GM21390 (cell line): ENCODE data around the gene IGLL1.
"Not testable (repeated sequence)": the region's sequence is repeated elsewhere in the genome, so short reads cannot be mapped to it uniquely, and the experiment has no call there.

ENCODE experiments used
- ATAC-seq: cut with Tn5 transposase; IDR thresholded peaks from one replicate; pipeline ENCODE4 v1.9.1; 2021; ENCODE audit not compliant: unreplicated experiment

IGLL1 gene

DNA sequence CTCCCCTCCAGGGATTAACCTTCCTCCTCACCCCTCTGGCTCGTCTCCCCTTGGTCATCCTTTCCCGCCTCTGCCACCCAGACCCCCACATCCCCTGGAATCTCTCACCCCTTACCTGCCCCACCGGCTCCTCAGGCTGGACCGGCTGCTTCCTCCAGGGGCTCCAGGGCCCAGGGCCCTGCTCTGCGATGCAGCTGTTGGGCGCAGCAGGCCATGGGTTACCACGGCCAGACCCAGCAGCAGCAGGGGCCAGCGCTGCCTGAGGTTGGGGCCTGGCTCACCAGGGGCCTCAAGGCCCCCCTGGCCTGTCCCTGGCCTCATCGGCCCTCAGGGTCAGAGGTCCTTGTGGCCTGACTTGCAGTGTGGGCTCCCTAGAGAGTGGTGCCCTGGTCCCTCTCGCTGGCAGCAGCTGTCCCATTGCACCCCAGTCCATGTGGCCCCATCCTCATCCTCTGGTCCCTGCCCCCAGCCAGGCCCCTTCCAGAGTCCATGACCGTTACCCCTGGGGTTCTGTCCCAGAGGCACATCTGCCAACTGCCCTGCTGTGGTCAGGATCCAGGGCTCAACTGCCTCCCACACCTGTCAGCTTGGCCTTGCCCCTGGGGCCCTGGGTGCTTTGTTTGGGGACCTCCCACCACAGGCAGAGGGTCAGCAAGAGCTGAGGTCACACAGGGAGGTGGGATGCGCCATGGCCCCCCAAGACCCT lies at the start of gene IGLL1:
Gene IGLL1 (minus strand): TSS at position 421 of the 706 bp plus-strand sequence. CDS start 100 bp downstream, at position 321.
- ATAC-seq: no peak

DNA sequence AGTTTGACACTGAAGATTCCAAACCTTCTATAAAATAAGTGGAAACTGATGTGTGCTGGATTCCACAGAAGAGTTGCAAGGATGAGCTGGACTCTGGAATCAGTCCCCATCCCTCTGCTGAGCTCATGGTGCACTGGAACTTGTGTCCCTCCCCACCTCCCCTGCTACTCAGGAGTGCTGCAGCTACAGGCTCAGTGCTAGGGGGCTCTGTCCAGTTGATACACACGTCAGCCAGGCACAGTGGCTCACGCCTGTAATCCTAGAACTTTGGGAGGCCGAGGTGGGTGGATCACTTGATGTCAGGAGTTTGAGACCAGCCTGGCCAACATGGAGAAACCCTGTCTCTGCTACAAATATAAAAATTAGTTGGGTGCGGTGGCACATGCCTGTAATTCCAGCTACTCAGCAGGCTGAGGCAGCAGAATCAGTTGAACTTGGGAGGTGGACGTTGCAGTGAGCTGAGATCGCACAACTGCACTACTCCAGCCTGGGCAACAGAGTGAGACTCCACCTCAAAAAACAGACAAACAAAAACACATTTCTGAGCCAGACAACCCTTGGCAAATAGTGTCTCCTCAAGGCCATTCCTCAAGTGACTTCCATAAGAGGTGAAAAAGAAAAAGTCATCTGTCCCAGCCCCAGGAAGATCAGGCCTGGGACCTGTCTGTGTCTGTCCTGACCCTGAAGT lies 48.1 kb upstream of the IGLL1 start:
- not testable (repeated sequence) for ATAC-seq

DNA sequence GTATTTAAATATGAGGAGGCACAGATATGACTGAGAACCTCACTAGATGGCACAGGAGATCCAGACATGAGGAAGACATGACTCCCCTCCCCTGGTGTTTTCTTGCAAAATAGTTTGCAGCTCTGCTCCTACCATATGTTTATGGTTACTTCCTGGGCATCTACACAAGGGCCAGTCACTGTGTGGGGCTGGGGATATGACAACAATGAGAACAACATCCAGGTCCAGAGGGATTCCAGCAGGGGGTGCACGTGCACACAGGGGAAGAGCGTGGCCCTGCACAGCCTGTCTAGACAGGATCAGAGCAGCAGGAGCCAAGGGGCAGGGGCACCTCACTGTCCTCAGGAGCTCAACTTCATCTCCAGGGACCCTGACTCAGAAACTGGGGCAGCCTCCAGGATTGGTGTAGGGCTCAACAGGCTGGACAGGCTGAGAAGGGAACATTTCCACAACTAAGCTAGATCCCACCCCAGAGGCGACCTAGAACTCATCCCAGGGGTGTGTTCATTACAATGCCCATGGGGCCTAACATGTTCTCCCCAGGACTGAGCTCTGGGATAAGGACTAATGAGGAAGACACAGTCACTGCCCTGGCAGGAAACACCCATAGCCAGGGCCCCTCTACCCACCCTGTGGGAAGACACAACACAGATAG lies 47.4 kb upstream of the IGLL1 start:
- not testable (repeated sequence) for ATAC-seq

DNA sequence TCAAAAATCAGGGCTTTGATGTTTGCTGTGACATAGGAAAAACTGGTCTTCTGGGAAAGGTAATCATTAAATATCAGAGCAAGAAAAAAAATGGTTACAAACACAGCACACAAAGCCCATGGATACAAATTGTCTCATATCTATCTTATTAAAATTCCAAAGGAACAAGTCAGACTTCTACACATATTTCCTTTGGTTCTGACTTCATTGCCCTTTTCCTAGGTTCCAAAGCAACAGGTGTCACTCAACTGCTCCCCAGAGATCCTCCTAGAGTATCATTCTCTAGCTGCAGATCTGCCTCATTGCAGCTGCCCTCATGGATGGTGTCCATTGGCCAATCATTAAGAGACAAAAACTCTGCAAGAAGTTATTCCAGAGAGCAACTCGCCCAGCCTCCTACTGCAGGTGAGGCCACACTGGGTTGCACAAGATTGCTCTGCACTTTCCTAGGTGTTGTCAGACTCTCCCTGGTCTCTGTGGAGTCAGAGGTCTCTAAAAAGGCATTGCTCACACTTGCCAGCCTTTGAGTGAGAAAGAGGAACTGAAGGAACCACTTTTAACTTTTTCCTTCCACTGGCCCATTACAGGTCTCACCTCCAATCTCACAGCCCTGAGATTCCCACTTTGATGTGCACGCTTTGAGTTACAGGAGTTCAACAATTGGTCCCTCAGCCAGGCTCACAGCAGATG lies 46.3 kb upstream of the IGLL1 start:
- no peak for ATAC-seq

DNA sequence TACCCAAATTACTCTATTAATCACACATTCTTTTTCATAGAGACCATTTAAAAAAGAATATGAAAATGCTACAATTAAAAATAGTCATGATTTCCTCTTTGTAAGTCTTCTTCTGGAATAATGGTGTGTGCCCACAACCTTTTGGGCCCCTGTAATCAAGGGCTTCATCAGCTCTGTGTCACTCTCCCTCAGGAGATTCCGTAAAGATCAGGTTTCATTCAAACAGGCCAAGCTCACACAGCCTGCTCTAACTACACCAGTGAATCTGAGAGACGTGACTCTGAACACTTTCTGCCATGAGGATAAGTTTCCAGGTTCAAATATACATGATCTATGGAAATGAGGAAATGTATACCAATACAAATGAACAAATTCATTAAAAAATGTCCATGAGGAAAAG lies 42.5 kb upstream of the IGLL1 start:
- no peak for ATAC-seq

DNA sequence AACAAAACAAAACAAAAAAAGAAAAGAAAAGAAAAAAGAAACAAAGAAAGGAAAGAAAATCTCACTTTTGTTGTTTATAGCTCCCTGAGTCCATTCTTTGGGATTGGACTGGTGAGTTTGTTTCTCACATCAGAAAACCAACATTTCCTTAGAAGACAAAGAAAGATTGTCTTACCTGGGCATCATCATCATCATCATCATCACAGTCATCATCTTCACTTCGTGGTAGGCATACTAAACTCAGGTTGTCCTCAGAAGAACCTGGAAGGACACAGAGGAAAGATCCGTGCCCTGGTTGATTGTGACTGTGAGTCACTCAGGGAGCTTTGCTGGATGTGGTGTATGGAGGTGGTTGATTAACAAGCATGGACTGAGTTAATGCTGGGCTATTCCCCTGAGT lies 41.8 kb upstream of the IGLL1 start:
- not testable (repeated sequence) for ATAC-seq

DNA sequence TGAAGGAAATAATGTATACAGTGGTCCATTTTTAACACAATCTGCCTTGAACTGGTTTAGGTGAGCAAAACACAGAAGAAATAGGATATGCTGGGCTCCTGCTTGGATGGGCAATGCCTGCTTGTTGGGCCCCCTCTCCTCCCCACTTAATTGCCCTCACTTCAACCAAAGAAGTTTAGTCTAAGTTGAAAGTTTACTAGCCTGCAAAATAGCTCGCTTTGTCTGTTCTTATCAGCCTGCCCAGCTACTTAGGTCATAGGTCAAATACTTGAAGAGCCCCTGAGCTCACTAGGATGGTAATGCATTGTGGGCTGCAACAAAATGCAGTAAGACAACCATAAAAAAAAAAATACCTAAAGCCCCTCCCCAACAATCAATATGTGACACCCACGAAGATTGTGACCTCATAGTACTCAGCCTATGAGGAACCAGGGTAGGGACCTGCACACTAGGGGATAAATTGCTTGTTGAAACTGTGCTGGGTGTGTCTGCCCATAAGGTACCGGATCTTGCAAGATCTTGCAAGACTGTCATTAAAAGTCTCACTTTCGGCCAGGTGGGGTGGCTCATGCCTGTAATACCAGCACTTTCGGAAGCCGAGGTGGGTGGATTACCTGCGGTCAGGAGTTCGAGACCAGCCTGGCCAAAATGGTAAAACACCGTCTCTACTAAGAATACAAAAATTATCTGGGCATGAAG lies 41.1 kb upstream of the IGLL1 start:
- ATAC-seq: no peak

DNA sequence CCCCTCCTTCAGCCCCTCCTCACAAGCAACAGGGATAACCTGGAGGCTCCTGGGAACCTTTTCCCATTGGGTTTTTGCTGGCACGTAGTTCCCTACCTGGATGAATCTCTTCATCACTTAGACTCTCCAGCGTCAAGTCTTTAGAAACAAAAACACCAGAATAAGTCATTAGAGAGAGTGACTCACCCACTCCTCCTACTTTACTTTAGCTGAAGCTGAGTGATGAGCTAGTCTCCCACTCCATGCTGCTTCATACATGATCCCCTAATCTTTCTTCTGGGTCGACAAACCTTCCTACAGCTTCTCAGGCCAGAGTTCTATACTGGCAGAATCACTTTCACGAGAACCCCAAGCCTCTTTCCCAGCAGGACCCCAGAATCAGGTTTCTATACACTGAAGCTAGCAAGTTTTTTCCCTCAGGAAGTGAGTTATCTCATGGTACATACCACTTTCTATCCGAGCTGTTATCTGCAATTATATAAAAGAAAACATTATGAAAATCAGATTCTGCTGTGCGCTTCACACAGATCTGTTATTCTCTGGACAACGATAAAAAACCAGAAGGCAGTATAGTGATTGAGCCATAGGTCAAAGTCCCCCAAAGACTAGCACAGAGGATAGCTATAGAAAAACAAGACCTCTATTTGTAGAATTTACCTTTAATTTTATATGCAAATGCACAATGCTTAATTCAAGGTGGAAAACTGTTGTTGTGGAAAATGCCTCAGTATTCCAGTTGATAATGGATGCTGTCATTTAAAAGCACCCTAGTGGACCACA lies 33.3 kb upstream of the IGLL1 start:
- no peak for ATAC-seq

DNA sequence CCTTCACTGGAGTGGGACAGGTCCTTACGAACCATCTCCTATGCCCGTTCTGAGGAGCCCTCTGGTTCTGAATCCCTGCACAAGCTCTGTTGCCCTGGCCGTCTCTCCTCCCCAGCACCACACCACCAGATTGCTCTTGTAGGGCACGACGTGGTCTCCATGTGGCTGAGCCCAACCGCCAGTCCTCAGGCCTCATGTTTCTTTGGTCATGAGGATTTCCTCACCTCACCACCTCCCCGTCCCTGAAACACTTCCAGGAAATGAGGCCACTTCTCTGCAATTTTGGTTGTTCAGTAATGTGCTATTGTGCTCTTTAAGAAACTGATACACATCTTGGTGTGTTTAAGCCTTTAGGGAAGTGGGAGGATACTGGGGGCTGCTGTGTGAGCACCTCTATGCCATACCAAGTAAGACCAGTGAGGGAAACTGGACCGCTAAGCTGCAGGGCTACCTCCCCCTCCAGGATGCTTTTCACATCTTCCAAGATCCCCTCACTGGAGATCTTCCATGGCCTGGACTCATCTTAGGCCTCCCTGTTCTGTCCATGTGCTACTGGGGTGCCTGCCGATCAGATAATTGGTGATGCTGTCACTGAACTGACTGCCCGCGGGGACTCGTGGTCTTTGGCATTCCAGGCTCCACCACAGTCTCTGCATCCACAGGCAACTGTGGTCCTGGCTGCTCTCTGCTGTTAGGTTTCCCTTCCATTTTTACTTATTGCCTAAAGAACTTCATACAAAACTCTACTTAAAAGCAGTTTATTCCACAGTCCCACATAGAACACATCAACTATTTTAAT lies 30.1 kb upstream of the IGLL1 start:
- no peak for ATAC-seq

DNA sequence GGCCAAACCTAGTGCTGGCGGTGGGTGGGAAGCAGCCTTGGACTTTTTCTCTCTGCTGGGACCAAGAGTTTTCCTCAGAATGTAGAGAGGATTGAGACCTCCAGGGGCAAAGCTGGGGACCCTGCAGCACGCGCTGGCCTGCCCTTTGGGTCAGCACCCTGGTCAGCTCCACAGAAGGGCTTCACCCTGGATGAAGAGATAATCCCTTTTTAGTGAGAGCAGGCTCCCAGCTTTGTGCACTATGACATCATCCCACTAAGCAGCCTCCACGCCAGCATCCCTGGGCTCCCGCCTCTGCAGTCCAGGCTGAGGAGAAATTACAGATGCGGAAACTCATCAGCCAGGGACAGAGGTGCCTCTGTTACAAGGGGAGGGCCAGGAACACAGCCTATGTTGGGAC lies 28.5 kb upstream of the IGLL1 start:
- no peak for ATAC-seq

DNA sequence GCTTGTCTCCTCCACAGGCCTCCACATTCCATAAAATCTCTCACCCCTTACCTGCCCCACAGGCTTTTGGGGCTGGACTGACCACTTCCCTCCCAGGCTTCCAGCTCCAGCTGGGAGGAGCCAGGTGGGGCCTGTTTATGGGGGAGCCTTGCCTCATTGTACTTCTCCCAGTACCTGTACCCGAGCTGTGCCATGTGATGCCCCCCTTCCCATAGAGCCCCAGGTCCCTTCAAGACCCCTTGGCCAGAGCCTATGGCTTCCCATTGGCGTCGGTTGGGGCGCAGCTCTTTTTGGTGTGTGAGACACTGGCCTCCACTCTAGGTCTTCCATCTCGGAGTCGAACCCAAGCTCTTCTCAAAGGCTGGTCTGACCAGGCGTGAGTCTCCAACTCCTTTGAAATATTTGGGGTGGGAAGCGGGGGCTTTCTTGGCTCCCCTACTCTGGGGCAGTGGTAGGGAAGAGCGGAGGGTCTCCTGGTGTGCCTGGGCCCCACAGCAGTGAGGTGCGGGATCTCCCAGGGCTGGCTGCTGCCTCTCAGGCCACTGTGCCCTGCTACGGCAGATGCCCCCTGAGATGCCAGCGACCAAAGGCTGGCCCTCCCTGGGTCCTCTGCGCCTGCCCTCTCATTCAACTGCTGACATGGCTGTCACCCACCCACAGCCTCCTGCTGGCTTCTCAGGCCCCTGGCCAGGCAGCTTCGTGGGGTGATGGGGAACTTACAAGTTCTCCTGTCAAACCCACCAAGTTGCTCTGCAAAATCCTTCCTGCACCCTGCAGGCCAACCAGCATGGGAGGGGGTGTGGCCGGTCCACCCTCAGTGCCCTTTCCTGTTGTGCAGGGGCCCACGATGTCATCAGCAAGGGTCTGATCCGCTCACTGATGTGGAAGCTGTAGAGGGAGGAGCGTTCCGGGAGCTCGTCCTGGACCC lies 26.4 kb upstream of the IGLL1 start:
- no peak for ATAC-seq

DNA sequence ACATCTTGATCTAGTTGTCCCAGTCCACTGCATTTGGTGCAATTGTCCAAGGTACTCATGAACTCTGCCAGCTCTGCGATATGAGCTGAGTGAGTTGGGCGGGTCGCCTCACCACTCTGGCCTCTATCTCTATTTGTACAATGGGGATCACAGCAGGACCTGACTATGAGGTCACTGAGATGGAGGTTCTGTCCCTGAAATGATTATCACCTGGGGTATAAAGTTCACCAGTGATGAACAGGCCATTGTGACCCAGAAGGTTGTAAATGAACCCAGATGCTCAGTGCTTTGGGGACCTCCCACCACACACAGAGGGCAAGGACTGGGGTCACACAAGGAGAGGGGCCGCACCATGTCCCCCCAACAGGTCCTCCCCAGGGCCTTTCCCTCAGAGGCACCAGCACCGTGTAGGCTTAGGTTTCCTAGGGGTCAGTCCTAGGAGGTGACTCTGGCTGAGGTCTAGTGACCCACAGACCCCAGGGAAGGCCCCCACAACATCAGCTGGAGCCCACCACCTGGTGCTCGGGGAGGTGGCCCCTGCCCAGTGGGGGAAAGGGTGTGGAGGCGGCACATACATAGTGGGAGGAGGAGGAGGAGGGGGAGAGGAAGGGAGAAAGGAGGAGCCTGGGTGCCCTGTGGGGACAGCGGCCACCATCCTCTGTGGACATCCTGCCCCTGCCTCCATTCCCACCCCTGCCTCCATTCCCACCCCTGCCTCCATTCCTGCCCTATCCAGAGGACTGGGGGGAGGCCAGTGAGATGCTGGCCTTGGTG lies 25.0 kb upstream of the IGLL1 start:
- no peak for ATAC-seq

DNA sequence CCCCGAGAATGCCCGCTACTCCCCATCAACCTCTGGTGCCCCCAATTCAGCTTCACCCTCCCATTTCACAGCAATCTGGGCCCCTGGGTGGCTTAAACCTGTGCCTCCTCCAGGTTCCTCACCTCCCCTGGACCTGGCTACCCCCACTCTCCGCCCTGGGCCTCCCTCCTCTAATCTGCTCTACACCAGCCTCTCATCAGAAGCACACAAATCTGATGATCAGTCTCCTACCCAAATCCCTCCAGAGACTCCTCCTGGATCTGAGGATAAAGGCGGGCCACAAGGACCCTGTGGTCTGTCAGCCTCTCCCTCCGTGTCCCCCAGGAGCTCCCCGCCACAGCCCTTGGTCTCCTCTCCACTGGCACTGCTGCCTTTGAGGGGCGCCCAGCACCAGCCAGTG lies 23.2 kb upstream of the IGLL1 start:
- no peak for ATAC-seq

DNA sequence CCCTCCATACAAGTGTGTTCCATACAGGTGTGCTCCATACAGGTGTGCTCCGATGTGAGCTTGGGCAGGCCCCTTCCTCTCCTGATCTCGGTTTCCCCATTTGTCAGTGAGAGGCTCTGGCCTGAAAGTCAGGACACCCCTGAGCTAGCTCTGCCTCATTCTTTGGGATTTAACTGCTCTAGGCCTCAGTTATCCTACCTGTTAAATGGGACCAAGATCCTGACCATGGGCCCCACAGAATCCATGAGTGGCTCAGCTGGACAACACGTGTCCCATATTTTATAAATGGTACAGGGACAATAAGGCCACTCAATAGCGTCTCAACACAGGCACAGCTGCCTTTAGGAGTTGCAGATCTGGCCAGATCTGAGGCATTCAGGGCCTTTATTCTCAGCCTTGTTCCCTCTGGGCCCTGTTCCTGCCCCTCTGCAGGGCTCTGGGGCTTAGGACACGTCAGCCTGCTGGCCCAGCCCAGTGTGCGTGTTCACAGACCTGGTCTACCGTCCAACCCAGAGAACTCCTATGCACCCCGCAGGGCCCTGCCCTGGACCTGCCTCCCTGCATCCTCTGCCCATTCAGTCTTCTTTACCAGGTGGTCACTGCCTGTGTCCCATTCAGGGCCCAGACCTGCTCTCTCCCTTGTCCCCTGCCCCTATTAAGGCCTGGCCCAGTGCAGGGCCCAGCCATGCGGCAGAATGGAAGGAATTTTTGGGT lies 18.9 kb upstream of the IGLL1 start:
- no peak for ATAC-seq

DNA sequence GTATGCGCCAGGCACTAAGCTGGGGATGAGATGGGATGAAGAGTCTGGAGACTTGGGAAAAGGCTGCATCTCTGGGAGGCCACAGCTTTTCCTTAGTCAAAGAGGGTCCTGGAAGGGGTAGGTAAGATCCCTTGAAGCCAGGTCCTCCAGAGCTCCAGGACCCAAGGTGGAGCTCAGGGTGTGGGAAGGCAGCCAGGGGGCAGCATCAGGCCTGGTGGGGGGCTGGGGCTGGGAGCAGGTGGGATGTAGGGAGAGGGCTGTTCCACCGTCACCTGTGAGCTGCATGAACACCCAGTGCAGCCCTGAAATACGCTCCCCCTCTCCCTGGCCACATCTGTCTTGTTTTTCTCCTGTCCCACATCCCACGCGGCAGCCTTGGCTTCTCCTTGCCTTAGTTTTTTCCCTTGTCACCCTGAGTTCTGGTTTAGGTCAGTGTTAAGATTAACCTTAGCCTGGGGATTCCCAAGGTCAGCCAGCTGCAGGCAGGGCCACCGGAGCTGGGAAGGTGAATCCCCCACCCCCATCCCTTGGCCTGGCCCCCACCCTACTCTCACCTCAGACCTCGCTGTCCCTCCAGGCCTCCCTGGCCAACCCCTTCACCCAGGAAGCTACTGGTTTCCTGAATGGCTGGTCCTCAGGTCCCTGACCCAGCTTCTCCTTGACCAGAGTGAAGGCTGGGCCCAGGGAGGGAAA lies 17.6 kb upstream of the IGLL1 start:
- ATAC-seq: not testable (repeated sequence)

DNA sequence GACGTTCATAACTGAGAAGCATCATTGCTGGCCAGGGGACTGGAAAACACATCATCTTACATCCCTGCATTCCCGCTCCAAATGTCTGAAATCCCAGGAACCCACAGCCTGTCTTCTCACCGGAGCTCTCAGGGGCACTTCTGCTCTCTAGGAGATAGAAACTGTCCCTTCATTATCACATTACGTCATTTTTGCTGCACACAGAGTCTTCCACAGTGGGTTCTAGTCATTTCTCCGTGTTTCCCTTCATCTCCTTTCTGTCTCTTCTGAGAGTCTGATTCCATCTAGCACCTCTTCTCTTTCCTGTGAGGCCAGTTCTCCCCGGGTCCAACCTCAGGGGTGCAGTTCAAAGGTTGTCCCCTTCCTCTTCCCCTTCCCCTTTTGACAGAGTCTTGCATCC lies 15.8 kb upstream of the IGLL1 start:
- ATAC-seq: not testable (repeated sequence)
